Thyroid gland (tissue), 4 donors: ENCODE data around the gene NUPR1. TPM values are rescaled to one million over a fixed set of nuclear protein-coding genes. Genes with fewer than 3 reads are reported as not detected.

Source experiments
- DNase-seq, 2 donors: peaks; one replicate each; pipeline ENCODE4 v3.0.0-alpha.2; 2019
- H3K27ac ChIP-seq, 3 donors: fragments of 200-600 bp; sonication (generic); 1 replicate in 2 of 3; 2 replicates in 1 of 3; pipeline ENCODE4 v1.5.1; 2016 to 2019; ENCODE audit warnings: mild to moderate bottlenecking in 1 of 3, moderate library complexity in 1 of 3
- H3K27me3 ChIP-seq: fragments of 200-600 bp; sonication (generic); one replicate; pipeline ENCODE4 v1.5.1; 2019
- H3K36me3 ChIP-seq, 2 donors: fragments of 200-600 bp; sonication (generic); one replicate each; pipeline ENCODE4 v1.5.1; 2016 to 2019
- H3K4me1 ChIP-seq, 2 donors: fragments of 200-600 bp; sonication (generic); one replicate each; pipeline ENCODE4 v1.5.1; 2017 to 2019
- H3K4me3 ChIP-seq, 3 donors: fragments of 200-600 bp; sonication (generic); replicated peaks in 1 of 3; 1 replicate in 2 of 3; 2 replicates in 1 of 3; pipeline ENCODE4 v1.5.1; 2016; ENCODE audit warnings: mild to moderate bottlenecking in 1 of 3
- H3K9me3 ChIP-seq: fragments of 200-600 bp; sonication (generic); one replicate; pipeline ENCODE4 v1.5.1; 2017
- POLR2A ChIP-seq, 2 donors: fragments of 450-650 bp; IDR thresholded peaks; one replicate each; pipeline ENCODE4 v1.6.1; 2017; ENCODE audit warnings: antibody characterized with exemption in 2 of 2, mild to moderate bottlenecking in 2 of 2, moderate library complexity in 1 of 2
- WGBS, 2 donors: methylation state at CpG; one replicate each; pipeline ENCODE4 v1.1.5; 2017; 5-methylcytosine and 5-hydroxymethylcytosine counted together
- intact Hi-C: fragments of 100-400 bp; cut with DNase I; formaldehyde crosslinking; loops from one replicate; pipeline ENCODE4 v1.15.1; 2023
- total RNA-seq, 4 donors: library from RNA; depleted of rRNA; stranded (reverse); fragments of >200 nt; gene quantifications; one replicate each; pipeline ENCODE4 v1.2.3, GENCODE V29; 2016
- TF ChIP-seq, protein P1 (sequence below), 6 experiments: fragments of 200-600 bp in 3 of 6; fragments of 450-650 bp in 3 of 6; sonication (generic) in 3 of 6; IDR thresholded peaks; one replicate each; pipeline ENCODE4 v1.5.1; 2016 to 2019; ENCODE audit warnings: antibody characterized with exemption in 6 of 6, mild to moderate bottlenecking in 2 of 6, inconsistent platforms in 1 of 6, moderate library complexity in 1 of 6

Gene NUPR1
- total RNA-seq, 4 donors from 2014 or later, result 53.3 to 1,103 (median 535) TPM

DNA sequence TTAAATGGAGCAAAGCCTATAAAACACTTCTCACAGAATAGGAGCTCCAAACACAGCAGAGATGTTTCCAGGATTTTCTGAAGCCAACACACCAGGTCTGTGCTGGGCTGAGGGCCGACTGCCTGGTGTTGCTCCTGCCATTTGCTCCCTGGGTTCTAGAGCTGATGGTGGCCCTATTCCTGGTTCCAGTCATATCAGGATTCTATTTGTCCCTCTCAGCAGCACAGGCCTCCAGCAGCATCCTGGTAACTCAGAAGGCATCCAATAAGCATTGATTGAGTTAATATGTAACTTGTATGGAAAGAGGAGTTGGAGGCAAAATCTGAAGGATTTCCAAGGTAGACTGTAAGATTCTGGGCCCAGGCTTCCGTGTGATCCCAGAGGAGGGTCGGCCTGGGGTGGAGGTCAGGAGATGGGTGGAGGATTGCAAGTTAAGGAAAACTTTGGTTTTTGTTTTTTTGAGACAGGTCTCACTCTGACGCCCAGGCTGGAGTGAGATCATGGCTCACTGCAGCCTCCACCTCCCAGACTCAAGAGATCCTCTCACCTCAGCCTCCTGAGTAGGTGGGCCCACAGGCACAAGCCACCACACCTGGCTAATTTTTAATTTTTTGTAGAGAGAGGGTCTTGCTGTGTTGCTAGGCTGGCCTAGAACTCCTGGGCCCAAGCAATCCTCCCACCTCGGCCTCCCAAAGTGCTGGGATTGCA, 5.7 kb downstream of the NUPR1 start:
- no peak for DNase-seq
- Histone ChIP-seq H3K9me3 (no peaks in the 10 kb centered on the region), H3K4me3 (no peak overlapping the region), H3K27me3 (no peaks in the 10 kb centered on the region), H3K4me1 (peaks cover 48 to 56% of the 10 kb centered on the region in 2 donors), H3K27ac (peak overlapping the region; percentile 72 to 89 (median 85)), H3K36me3 (peaks cover 0 to 7% of the 10 kb centered on the region in 2 donors)
- 88 to 92% methylated on average over 5 of the region's 5 CpGs for WGBS, 2 donors
- TF ChIP-seq, protein P1, sequence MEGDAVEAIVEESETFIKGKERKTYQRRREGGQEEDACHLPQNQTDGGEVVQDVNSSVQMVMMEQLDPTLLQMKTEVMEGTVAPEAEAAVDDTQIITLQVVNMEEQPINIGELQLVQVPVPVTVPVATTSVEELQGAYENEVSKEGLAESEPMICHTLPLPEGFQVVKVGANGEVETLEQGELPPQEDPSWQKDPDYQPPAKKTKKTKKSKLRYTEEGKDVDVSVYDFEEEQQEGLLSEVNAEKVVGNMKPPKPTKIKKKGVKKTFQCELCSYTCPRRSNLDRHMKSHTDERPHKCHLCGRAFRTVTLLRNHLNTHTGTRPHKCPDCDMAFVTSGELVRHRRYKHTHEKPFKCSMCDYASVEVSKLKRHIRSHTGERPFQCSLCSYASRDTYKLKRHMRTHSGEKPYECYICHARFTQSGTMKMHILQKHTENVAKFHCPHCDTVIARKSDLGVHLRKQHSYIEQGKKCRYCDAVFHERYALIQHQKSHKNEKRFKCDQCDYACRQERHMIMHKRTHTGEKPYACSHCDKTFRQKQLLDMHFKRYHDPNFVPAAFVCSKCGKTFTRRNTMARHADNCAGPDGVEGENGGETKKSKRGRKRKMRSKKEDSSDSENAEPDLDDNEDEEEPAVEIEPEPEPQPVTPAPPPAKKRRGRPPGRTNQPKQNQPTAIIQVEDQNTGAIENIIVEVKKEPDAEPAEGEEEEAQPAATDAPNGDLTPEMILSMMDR (IDR thresholded peaks at IDR 0.05), result no peak
- no peak for TF ChIP-seq POLR2A (IDR thresholded peaks at IDR 0.05)
- intact Hi-C loops, result no loop called here

DNA sequence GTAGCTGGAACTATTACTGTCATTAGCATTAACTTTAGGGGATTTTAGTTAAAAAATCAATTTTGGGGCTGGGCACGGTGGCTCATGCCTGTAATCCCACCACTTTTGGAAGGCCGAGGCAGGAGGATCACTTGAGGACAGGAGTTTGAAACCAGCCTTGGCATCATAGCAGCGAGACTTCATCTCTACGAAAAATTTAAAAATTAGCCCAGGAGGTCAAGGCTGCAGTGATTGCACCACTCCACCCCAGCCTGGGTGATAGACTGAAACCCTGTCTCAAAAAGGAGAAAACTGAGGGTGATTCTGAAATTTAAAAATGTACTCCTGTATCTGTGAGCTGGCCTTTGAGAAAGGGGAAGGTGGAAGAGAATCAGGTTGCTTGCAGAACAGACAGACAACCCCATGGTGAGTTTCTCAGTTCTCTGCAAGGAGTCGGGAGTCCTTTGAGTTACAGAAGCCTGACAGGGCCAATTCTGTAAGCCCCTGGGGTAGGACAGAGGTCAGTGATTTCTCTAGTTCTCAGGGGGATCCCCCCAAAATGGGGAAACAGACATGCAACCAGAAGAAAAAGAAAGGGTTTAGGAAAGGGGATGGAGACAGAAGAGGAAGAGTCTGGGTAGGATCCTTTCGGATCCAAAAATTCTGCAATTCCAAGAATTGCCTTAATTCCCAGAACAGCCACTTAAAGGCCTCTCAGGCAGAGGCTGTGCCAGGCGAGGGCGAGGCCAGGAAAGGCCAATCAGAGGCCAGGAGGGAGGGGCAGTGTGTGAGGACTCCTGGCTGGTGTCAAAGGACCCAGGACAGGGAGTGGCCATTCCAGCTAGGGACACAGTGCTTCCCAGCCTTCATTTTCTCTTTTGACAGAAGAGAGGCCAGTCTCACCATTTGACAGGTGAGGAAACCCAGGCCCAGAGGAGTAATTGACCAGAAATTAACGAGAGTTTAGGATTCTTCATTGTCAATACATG, 6.7 kb downstream of the NUPR1 start:
- peak; percentile 92 to 94 for DNase-seq
- peak in 1 of 2 donors; percentile 87 for TF ChIP-seq POLR2A (IDR thresholded peaks at IDR 0.05)
- TF ChIP-seq, protein P1 (IDR thresholded peaks at IDR 0.05), result no peak
- peak overlapping the region; percentile 72 to 89 (median 85) for H3K27ac ChIP-seq
- peaks cover 46 to 62% of the 10 kb centered on the region in 2 donors for H3K4me1 ChIP-seq
- intact Hi-C loops, result no loop called here
- peaks cover 0 to under 1% of the 10 kb centered on the region in 2 donors for H3K36me3 ChIP-seq
- H3K9me3 ChIP-seq, result no peaks in the 10 kb centered on the region
- H3K27me3 ChIP-seq, result no peaks in the 10 kb centered on the region
- no peak overlapping the region for H3K4me3 ChIP-seq
- WGBS, 2 donors, result 55 to 61% methylated on average over 9 of the region's 9 CpGs

DNA sequence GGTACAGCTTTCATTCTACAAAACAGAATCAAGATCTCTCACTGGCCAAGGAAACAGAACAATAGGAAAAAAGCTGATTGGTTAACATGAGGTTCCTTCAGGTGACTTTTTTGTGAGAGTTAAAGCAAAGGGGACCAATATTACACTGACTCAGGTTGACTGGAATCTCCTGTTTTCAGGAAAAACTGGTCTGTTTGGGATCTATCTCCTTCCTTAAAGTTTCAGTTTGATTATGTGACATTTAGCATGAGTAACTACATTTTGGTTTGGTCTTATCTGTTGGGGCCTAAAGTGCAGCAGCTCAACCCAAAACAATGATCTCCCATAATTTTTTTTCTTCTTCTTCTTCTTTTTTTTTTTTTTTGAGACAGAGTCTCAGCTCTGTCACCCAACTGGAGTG, 9.7 kb downstream of the NUPR1 start:
- Histone ChIP-seq H3K4me1 (peaks cover 58 to 71% of the 10 kb centered on the region in 2 donors), H3K4me3 (no peak overlapping the region), H3K27me3 (no peaks in the 10 kb centered on the region), H3K9me3 (no peaks in the 10 kb centered on the region), H3K36me3 (no peaks in the 10 kb centered on the region), H3K27ac (peak overlapping the region; percentile 73 to 80 (median 78))
- TF ChIP-seq, protein P1 (IDR thresholded peaks at IDR 0.05), result no peak
- no peak for TF ChIP-seq POLR2A (IDR thresholded peaks at IDR 0.05)
- intact Hi-C loops, result no loop called here
- no peak for DNase-seq

DNA sequence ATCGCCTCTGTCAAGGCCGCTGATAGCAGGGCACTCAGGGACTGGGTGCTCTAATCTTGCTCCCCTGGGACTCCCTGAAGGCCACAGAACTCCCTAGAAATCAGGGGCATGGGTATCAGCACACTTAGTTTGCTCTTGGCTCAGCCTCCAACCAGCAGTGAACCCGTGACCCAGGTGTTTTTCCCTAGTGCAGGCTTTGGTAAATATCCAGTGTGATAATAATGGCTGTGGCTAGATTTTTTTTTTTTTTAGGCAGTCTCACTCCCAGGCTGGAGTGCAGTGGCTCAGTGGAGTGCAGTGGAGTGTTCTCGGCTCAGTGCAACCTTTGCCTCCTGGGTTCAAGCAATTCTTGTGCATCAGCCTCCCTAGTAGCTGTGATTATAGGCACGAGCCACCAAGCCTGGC, 10.3 kb downstream of the NUPR1 start:
- Histone ChIP-seq H3K9me3 (no peaks in the 10 kb centered on the region), H3K4me3 (no peak overlapping the region), H3K36me3 (no peaks in the 10 kb centered on the region), H3K27ac (peak overlapping the region; percentile 73 to 80 (median 78)), H3K4me1 (peaks cover 60 to 73% of the 10 kb centered on the region in 2 donors), H3K27me3 (no peaks in the 10 kb centered on the region)
- peak; percentile 49 to 62 for DNase-seq
- intact Hi-C loops, result no loop called here
- 63 to 66% methylated on average over 5 of the region's 5 CpGs for WGBS, 2 donors
- TF ChIP-seq POLR2A (IDR thresholded peaks at IDR 0.05), result no peak
- TF ChIP-seq, protein P1 (IDR thresholded peaks at IDR 0.05), result no peak
